Mucosa of stomach (tissue), 1 donor: ENCODE data around the gene ZFPL1.

Source experiments
- H3K27me3 ChIP-seq: one replicate; pipeline ENCODE4 v1.7.0; 2013; ENCODE audit warnings: mild to moderate bottlenecking, low read length; ENCODE audit not compliant: control insufficient read depth, insufficient read depth
- H3K36me3 ChIP-seq: one replicate; pipeline ENCODE4 v1.7.0; 2013; ENCODE audit warnings: low read length; ENCODE audit not compliant: control insufficient read depth, insufficient read depth
- H3K4me1 ChIP-seq: one replicate; pipeline ENCODE4 v1.7.0; 2013; ENCODE audit warnings: mild to moderate bottlenecking, low read length; ENCODE audit not compliant: control insufficient read depth, insufficient read depth
- H3K4me3 ChIP-seq: one replicate; pipeline ENCODE4 v1.7.0; 2013; ENCODE audit warnings: low read length
- H3K9ac ChIP-seq: one replicate; pipeline ENCODE4 v1.7.0; 2013; ENCODE audit warnings: mild to moderate bottlenecking, low read length, moderate library complexity
- H3K9me3 ChIP-seq: one replicate; pipeline ENCODE4 v1.7.0; 2013; ENCODE audit warnings: mild to moderate bottlenecking, low read length, moderate library complexity; ENCODE audit not compliant: control insufficient read depth
- donor health status: Pancreatic carcinoma.

ZFPL1 gene

DNA sequence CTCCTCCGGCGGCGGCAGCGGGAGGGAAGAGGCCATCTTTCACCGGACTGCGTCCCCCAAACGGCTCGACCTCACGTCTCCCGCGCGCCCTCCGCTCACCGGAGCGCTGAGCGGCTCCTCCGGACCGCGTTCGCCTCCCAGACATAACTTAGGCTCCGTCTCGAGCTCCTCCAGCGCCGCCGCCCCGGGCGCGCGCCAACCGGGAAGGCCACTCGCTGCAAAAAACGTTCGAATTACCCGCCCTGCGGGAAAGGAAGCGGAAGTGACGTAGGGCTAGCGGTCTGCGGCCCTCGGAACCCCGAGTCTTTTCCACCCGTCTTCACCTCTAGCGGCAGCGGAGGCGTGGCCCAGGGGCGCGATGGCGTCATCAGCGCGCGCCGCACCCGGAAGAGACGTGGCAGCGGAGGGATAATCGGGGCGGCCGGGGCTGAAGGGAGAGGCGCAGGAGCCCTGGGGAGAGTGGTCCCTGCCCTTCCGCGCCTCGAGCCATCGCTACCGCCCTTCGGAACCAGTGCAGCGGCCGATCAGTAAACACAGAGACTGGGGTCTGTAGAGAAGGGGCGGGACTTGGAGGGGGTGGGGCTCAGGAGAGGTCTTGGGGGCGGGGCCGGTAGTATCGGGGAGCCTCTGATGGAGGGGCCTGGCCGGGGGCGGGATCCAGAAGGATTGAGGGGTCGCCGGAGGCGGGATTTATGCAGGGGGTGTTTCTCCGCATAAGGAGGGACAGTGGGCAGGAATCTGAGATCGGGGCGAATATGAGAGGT, at the start of gene ZFPL1, which contains the start of gene CDCA5:
Gene ZFPL1, plus strand, starts transcription at position 389 of the 764 bp plus-strand sequence. CDS start 477 bp downstream, outside the sequence.
Gene CDCA5, minus strand, starts transcription at position 207 of the 764 bp plus-strand sequence. Its CDS starts 62 bp downstream, at position 145.
- Histone ChIP-seq H3K9ac (peak within 1 kb of the TSS; percentile 88), H3K4me3 (peak within 1 kb of the TSS; percentile 85), H3K36me3 (no peaks in the 10 kb centered on the region), H3K4me1 (peaks cover 18% of the 10 kb centered on the region), H3K27me3 (no peaks in the 10 kb centered on the region), H3K9me3 (no peaks in the 10 kb centered on the region)

DNA sequence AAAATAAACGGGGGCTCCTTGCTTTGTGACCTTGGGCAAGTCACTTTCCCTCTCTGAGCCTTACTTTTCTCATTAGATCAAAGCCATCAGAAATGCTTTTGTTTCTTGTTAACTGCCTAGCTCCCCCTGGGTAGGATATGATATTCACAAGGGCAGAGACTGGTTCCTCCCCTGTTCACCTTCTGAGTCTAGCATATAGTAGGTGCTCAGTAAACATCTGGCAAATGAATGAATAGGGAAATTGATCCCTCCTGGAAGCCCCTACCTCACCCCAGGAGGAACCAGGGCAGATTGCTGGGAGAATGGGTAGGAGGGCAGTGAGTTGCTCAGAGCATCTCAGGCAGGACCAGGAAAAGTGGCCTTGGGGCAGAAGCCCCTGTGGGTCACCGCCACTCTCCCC, 49.6 kb upstream of the ZFPL1 start:
- H3K4me3 ChIP-seq = no peak overlapping the region
- no peaks in the 10 kb centered on the region for H3K4me1 ChIP-seq
- H3K27me3 ChIP-seq = no peaks in the 10 kb centered on the region
- peaks cover 3% of the 10 kb centered on the region for H3K36me3 ChIP-seq
- no peaks in the 10 kb centered on the region for H3K9me3 ChIP-seq
- no peak overlapping the region for H3K9ac ChIP-seq

DNA sequence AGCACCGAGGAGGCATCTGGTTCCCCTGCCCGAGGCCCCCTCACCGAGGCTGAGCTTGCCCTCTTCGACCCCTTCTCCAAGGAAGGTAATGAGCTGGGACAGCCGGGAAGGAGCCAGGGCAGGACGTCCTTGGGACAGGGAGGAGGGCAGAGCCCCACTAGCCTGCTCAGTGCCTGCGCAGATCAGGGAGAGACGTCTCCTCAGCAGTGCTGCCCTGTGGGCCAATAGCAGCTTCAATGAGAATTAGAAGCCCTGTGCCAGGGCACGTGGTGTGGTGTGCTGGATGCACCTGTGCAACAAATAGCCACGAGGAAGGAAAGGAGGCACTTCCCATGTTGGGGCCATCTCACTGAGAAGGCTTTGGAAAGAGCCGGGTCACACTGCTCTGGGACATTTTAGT, 48.4 kb upstream of the ZFPL1 start:
- Histone ChIP-seq H3K36me3 (peaks cover 3% of the 10 kb centered on the region), H3K9me3 (no peaks in the 10 kb centered on the region), H3K4me1 (no peaks in the 10 kb centered on the region), H3K4me3 (no peak overlapping the region), H3K9ac (no peak overlapping the region), H3K27me3 (no peaks in the 10 kb centered on the region)

DNA sequence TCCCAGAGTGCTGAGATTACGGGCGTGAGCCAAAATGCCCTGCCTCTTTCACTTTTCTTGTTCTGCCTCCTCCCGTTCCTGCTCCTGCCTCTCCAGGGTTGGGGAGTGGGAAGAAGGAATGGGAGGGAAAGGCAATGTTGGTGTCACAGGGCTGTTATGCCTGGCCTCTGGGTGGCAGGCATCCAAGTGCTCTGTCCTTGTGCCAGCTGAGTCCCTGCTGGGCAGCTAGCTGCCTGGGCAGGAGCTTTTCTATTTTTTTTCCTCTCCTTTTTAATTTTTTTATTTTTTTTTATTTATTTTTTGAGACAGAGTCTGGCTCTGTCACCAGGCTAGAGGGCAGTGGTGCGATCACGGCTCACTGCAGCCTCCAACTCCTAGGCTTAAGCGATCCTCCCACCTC, 47.1 kb upstream of the ZFPL1 start:
- Histone ChIP-seq H3K36me3 (peaks cover 3% of the 10 kb centered on the region), H3K4me3 (no peak overlapping the region), H3K9ac (no peak overlapping the region), H3K4me1 (no peaks in the 10 kb centered on the region), H3K9me3 (no peaks in the 10 kb centered on the region), H3K27me3 (no peaks in the 10 kb centered on the region)

DNA sequence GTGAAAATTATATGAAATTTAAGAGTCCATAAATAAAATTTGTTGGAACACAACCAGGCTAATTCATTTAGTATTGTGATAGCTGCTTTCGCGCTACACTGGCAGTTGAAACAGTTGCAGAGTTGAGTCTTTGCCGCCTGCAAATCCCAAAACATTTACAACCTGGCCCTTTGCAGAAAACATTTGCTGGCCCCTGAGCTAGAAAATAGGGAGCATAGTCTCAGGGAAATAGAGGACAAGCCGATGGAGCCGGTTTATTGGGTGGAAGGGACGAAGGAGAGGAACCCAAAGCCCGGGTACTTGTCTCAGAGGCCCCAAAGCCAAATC, 43.5 kb upstream of the ZFPL1 start:
- H3K36me3 ChIP-seq = peaks cover 5% of the 10 kb centered on the region
- no peaks in the 10 kb centered on the region for H3K9me3 ChIP-seq
- H3K9ac ChIP-seq = peak overlapping the region; percentile 65
- H3K4me1 ChIP-seq = no peaks in the 10 kb centered on the region
- no peaks in the 10 kb centered on the region for H3K27me3 ChIP-seq
- peak overlapping the region; percentile 71 for H3K4me3 ChIP-seq

DNA sequence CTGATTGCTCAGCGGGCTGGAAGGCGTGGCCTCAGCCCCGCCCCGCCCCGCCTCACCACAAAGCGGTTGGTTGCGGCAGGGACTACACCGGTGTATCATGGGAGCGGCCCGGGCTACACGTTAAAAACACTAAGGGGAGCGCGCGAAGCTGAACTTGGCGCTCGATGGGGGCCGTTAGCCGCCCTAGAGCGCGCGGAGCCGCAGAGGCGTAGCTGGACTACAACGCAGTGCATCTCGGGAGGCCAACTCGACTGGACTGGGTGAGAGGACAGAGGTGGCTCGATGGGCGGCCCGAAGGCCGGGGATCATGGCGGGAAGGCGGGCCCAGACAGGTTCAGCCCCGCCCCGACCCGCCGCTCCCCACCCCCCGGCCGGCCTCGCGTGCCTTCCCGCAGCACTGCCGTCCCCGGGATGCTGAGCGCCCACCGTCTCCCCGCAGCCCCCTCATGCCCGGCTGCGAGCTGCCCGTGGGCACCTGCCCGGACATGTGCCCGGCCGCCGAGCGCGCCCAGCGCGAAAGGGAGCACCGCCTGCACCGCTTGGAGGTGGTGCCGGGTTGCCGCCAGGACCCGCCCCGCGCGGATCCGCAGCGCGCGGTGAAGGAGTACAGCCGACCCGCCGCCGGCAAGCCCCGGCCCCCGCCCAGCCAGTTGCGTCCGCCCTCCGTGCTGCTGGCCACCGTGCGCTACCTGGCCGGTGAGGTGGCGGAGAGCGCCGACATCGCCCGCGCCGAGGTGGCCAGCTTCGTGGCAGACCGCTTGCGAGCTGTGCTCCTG, 43.0 kb upstream of the ZFPL1 start, which contains the start of gene SAC3D1:
Gene SAC3D1, plus strand, starts transcription at position 364 of the 776 bp plus-strand sequence. Its CDS starts 83 bp downstream, at position 447.
- H3K9me3 ChIP-seq = no peaks in the 10 kb centered on the region
- no peaks in the 10 kb centered on the region for H3K4me1 ChIP-seq
- no peaks in the 10 kb centered on the region for H3K27me3 ChIP-seq
- H3K9ac ChIP-seq = peak within 1 kb of the TSS; percentile 65
- H3K4me3 ChIP-seq = peak within 1 kb of the TSS; percentile 71
- H3K36me3 ChIP-seq = peaks cover 6% of the 10 kb centered on the region

DNA sequence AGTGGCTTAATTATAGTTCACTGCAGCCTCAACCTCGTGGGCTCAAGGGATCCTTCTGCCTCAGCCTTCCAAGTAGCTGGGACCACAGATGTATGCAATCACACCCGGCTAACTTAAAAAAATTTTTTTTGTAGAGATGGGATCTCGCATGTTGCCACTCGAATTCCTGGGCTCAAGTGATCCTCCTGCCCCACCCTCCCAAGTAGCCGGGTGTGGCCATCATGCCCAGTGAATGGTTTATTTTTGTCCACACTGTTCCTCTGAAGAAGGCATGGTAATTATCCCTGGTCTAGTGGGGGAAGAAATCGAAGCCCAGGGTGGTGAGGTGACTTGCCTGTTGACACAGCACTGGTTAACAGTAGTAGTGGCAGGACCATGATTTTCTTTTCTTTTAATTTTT, 41.1 kb upstream of the ZFPL1 start:
- Histone ChIP-seq H3K36me3 (peaks cover 6% of the 10 kb centered on the region), H3K9me3 (no peaks in the 10 kb centered on the region), H3K4me3 (no peak overlapping the region), H3K27me3 (no peaks in the 10 kb centered on the region), H3K9ac (no peak overlapping the region), H3K4me1 (peaks cover 6% of the 10 kb centered on the region)

DNA sequence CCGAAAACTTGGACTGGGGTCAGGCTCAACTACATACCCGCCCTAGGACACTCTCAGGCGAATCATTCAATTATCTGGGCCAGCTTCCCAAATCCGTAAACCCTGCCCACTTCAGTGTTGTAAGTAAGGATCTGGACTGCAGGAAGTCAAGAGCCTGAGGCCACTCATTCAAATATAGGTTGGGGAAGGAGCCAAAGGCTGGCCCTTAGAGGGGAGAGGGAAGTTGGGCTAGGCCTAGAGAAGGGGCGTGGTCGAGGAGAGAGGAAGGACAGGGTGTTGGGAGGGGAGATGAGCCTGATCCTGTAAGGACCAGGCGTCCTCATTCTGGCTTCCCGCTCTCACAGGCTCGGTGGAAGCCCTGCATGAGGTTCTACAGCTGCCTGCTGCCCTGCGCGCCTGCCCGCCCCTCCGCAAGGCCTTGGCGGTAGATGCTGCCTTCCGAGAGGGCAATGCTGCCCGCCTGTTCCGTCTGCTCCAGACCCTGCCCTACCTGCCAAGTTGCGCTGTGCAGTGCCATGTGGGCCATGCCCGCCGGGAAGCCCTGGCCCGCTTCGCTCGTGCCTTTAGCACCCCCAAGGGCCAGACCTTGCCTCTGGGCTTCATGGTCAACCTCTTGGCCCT, 40.0 kb upstream of the ZFPL1 start:
- no peaks in the 10 kb centered on the region for H3K27me3 ChIP-seq
- no peaks in the 10 kb centered on the region for H3K9me3 ChIP-seq
- no peak overlapping the region for H3K4me3 ChIP-seq
- H3K9ac ChIP-seq = no peak overlapping the region
- peaks cover 11% of the 10 kb centered on the region for H3K4me1 ChIP-seq
- H3K36me3 ChIP-seq = peaks cover 6% of the 10 kb centered on the region

DNA sequence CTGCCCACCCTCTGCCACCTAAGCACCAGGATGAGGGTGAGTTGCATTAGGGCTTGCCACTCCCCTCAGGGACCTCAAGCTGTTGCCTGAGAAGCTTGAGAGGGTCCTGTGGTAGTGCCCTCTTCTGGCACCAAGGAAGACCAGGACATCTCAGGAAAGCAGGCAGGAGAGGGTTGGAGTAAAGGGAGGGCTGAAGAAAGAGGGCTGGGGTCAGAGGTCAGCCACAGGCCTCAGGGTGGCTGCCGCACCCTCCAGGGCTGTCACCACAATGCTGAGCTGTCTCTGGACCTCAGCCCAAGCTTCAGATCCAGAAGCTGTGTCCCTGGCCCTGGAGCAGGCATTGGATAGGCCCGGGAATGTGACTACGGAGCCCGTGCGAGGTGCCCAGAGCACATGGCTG, 39.0 kb upstream of the ZFPL1 start:
- H3K9me3 ChIP-seq = no peaks in the 10 kb centered on the region
- peaks cover 11% of the 10 kb centered on the region for H3K4me1 ChIP-seq
- no peak overlapping the region for H3K4me3 ChIP-seq
- no peak overlapping the region for H3K9ac ChIP-seq
- H3K27me3 ChIP-seq = no peaks in the 10 kb centered on the region
- H3K36me3 ChIP-seq = peaks cover 6% of the 10 kb centered on the region

DNA sequence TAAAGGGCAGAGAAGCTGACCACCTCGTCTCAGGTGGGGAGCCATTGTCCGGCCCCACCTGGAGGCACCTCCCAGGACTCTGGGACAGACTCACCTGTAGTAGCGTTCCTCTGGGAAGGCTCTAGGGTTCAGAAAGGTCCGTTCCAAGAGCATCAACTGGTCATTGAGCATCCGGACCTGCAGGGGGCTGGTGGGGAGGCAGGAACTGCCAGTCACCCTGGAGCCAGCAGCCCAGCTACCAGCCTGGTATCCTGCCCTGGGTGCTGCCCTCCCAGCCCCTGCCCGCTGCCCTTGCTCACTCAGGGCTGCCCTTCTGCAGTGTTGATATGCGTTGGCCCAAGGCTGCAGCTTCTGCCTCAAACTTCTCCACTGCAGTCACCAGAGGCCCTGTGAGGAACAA, 38.3 kb upstream of the ZFPL1 start:
- no peaks in the 10 kb centered on the region for H3K27me3 ChIP-seq
- H3K4me3 ChIP-seq = no peak overlapping the region
- H3K36me3 ChIP-seq = peaks cover 6% of the 10 kb centered on the region
- H3K9ac ChIP-seq = no peak overlapping the region
- H3K9me3 ChIP-seq = no peaks in the 10 kb centered on the region
- H3K4me1 ChIP-seq = peaks cover 11% of the 10 kb centered on the region

DNA sequence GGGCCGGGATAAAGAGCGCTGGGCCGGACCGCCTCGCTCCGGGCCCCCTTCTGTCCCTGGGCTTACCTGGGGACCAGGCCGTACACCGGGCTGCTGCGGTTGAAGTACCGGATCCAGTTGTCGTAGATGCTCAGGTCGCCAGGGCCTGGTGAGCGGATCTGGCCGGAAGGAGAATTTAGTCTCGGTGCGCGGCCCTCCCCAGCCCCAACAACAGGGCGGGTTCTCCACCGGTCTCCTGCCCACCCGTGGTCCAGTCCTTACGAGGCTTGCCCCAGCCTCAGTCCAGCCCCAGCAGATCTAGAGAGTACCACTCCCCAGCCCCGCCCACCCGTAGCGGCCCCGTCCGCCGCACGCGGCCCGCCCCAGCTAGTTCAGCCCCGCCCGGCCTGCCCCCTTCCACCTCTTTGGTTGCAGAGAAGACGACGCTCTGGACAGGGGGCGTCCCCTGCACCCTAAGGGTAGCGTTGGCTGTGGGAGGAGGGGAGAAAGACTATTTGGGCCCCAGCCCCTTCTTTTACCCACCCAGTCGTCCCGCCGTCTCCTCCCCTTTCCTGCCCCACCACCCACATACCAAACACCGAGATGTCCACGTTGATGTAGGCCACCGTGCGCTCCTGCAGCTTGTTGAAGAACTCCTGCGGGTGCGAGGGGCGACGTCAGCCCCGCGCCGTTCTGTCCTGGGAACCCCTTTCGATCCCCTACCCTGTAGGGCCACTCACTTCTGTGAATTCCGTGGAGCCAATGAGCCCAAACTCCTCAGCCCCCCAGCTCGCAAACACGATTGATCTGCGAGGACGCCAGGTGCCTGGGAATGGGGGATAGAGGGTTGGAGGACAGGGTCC, 36.2 kb upstream of the ZFPL1 start:
- H3K4me3 ChIP-seq = no peak overlapping the region
- H3K9ac ChIP-seq = peak overlapping the region; percentile 45
- peaks cover 11% of the 10 kb centered on the region for H3K4me1 ChIP-seq

More for the DNA sequence above, 36.2 kb upstream of the ZFPL1 start:
- H3K27me3 ChIP-seq = no peaks in the 10 kb centered on the region
- H3K36me3 ChIP-seq = peaks cover 6% of the 10 kb centered on the region
- H3K9me3 ChIP-seq = no peaks in the 10 kb centered on the region
